ENCODE measurements around the gene USP31.
"Not testable (repeated sequence)": the region's sequence is repeated elsewhere in the genome, so short reads cannot be mapped to it uniquely, and the experiment has no call there.

The USP31 gene

GRCh38 chr16:23096450-23096849, 52.8 kb downstream of the USP31 start:
- not testable (repeated sequence) for DNase-seq (ENCODE audit: low spot score)

- not testable (repeated sequence) for DNase-seq (ENCODE audit: low spot score)
These were observed 55.1 kb downstream of the USP31 start for GRCh38 chr16:23094136-23094535.

GRCh38 chr16:23092801-23093117, 56.5 kb downstream of the USP31 start:
- no peak for DNase-seq (ENCODE audit: low spot score)

- DNase-seq (ENCODE audit: low spot score): no peak
These were observed 57.0 kb downstream of the USP31 start for GRCh38 chr16:23092072-23092800.

GRCh38 chr16:23089111-23089510, 60.1 kb downstream of the USP31 start:
- DNase-seq (ENCODE audit: low spot score): no peak

- DNase-seq (ENCODE audit: low spot score): no peak
These were observed 61.2 kb downstream of the USP31 start for GRCh38 chr16:23088018-23088417.

GRCh38 chr16:23085949-23086348, 63.3 kb downstream of the USP31 start:
- DNase-seq (ENCODE audit: low spot score): no peak

- peak; percentile 69 for DNase-seq (ENCODE audit: low spot score)
These were observed 67.0 kb downstream of the USP31 start for GRCh38 chr16:23082161-23082788.

GRCh38 chr16:23081675-23082119, 67.6 kb downstream of the USP31 start:
- no peak for DNase-seq (ENCODE audit: low spot score)

GRCh38 chr16:23080747-23081146, 68.5 kb downstream of the USP31 start:
- DNase-seq (ENCODE audit: low spot score): no peak

- DNase-seq (ENCODE audit: low spot score): no peak
These were observed 68.9 kb downstream of the USP31 start for GRCh38 chr16:23080329-23080728.

GRCh38 chr16:23079675-23080301, 69.5 kb downstream of the USP31 start:
- DNase-seq (ENCODE audit: low spot score): no peak

GRCh38 chr16:23074423-23074822, 74.8 kb downstream of the USP31 start:
- no peak for DNase-seq (ENCODE audit: low spot score)

- DNase-seq (ENCODE audit: low spot score): no peak
These were observed 76.3 kb downstream of the USP31 start for GRCh38 chr16:23072769-23073549.

GRCh38 chr16:23072084-23072599, 77.1 kb downstream of the USP31 start:
- DNase-seq (ENCODE audit: low spot score): peak; percentile 65

GRCh38 chr16:23071196-23072083, 77.8 kb downstream of the USP31 start:
- DNase-seq (ENCODE audit: low spot score): no peak

GRCh38 chr16:23069844-23070243, 79.4 kb downstream of the USP31 start:
- DNase-seq (ENCODE audit: low spot score): no peak

- DNase-seq (ENCODE audit: low spot score): no peak
These were observed 81.0 kb downstream of the USP31 start for GRCh38 chr16:23068079-23068736.

GRCh38 chr16:23066676-23067075, 82.6 kb downstream of the USP31 start:
- no peak for DNase-seq (ENCODE audit: low spot score)

- no peak for DNase-seq (ENCODE audit: low spot score)
These were observed 84.6 kb downstream of the USP31 start for GRCh38 chr16:23064639-23065038.

GRCh38 chr16:23062524-23062923, 86.7 kb downstream of the USP31 start:
- DNase-seq (ENCODE audit: low spot score): no peak

Data from pons (tissue), 1 donor.